ENCODE measurements around the gene SIRT2.

GRCh38 chr19:38890686-38891085 lies 8.7 kb downstream of the SIRT2 start:
- TF ChIP-seq CTCF (IDR thresholded peaks at IDR 0.05), result no peak
- TF ChIP-seq POLR2A (IDR thresholded peaks at IDR 0.05), result no peak
- no peak for TF ChIP-seq POLR2AphosphoS5 (IDR thresholded peaks at IDR 0.05)
- TF ChIP-seq EP300 (IDR thresholded peaks at IDR 0.05), result no peak
